ENCODE results near the gene UBE2E2. TPM values are rescaled to one million over a fixed set of nuclear protein-coding genes. Genes with fewer than 3 reads are reported as not detected.

The UBE2E2 gene
- total RNA-seq, 1 donor = 41.5 TPM

- DNase-seq (ENCODE audit: low read depth) = no peak
- TF ChIP-seq, protein P1, sequence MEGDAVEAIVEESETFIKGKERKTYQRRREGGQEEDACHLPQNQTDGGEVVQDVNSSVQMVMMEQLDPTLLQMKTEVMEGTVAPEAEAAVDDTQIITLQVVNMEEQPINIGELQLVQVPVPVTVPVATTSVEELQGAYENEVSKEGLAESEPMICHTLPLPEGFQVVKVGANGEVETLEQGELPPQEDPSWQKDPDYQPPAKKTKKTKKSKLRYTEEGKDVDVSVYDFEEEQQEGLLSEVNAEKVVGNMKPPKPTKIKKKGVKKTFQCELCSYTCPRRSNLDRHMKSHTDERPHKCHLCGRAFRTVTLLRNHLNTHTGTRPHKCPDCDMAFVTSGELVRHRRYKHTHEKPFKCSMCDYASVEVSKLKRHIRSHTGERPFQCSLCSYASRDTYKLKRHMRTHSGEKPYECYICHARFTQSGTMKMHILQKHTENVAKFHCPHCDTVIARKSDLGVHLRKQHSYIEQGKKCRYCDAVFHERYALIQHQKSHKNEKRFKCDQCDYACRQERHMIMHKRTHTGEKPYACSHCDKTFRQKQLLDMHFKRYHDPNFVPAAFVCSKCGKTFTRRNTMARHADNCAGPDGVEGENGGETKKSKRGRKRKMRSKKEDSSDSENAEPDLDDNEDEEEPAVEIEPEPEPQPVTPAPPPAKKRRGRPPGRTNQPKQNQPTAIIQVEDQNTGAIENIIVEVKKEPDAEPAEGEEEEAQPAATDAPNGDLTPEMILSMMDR (IDR thresholded peaks at IDR 0.05; ENCODE audit: insufficient read depth, low read depth, low read length) = no peak
- no peak overlapping the region for H3K4me3 ChIP-seq (ENCODE audit: low read depth, low read length)
These were observed 161.9 kb downstream of the UBE2E2 start for GRCh38 chr3:23365066-23365465.

- TF ChIP-seq, protein P1 (IDR thresholded peaks at IDR 0.05; ENCODE audit: insufficient read depth, low read depth, low read length) = no peak
- DNase-seq (ENCODE audit: low read depth) = no peak
- no peak overlapping the region for H3K4me3 ChIP-seq (ENCODE audit: low read depth, low read length)
These were observed 165.6 kb downstream of the UBE2E2 start for GRCh38 chr3:23368731-23369130.

DNA sequence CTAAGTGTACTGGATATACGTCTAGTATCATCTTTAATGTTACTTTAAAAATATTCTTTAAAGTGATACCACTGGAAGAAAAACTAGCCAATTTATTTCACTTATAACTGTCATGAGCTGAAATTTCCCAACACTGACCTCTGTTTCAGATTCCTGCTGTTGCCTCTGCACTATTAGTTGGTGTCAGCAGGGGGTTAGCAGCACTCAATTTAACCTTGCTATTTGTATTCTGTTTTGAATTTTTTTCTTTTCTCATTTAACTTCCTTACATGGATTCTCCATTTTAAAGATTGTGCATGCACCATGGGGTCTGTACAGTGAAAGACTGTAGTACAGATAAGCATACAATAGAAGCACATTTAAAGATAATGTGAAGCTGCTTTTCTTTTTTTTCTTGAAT is 169.2 kb downstream of the UBE2E2 start:
- TF ChIP-seq, protein P1 (IDR thresholded peaks at IDR 0.05; ENCODE audit: insufficient read depth, low read depth, low read length) = no peak
- H3K4me3 ChIP-seq (ENCODE audit: low read depth, low read length) = no peak overlapping the region
- no peak for DNase-seq (ENCODE audit: low read depth)

DNA sequence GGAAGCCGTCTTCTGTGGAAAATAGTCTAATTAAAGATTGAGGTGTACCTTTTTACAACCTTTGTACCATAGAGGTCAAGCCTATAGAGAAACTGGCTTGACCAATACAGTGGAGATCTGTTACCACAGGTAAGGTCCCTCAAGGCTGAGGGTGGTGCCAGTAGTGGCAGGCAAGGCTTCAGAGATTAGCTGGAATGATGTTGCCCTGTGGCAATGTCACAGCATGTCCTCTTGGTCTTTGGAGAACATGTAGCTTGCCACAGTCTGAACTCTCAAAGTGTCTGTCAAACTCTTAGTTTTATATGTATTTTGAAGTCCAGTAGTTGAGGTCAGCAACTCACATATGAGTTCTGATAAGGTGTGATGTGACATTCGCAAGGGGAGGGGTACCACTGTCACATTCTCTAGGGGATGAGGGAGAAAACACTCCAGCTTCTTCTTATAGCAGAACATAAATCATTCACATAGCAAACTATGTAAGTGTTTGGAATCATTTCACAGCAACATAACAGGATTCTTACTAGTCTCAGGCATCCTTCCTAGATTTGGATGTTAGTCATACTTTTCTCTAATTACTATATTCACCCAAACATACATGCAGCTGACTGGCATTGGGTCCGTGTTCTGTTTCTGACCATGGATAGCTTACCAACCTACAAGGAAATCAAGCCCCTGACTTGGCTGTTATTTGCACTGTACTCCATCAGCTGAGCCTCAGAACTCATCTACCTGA is 173.6 kb downstream of the UBE2E2 start:
- TF ChIP-seq, protein P1 (IDR thresholded peaks at IDR 0.05; ENCODE audit: insufficient read depth, low read depth, low read length) = no peak
- H3K4me3 ChIP-seq (ENCODE audit: low read depth, low read length) = no peak overlapping the region
- DNase-seq (ENCODE audit: low read depth) = no peak

DNA sequence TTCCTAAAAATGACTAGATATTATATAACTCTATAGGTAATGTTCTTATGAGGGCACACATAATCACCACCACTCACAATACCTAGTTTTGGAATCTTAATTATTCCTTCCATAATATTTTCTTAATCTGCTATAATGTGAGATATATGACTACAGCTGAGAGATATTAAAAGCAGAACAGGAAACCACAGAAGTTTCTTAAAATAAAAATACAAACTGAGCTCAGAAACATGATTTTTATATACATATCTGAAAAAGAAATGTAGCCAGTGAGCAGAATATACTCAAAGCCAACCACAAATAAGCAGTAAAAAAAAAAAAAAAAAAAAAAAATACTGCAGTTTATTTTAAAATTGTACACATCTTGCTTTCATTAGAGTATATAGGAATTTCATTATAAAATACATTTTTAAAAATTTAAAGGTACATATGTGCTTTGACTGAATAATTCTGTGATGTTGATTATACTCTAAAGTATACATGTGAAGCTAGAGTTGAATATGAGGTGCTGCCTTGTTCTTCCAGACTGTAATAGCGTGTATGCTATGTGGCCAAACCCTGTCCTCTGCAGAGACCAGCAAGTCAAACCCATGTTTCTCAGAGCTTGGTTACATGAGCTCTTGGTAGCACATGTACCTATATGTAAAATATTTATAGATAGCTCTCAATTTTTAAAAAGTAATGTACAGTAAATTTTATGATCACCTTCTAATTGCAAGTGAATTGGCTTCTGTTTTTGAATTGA is 175.0 kb downstream of the UBE2E2 start:
- TF ChIP-seq, protein P1 (IDR thresholded peaks at IDR 0.05; ENCODE audit: insufficient read depth, low read depth, low read length) = no peak
- DNase-seq (ENCODE audit: low read depth) = no peak
- no peak overlapping the region for H3K4me3 ChIP-seq (ENCODE audit: low read depth, low read length)

- DNase-seq (ENCODE audit: low read depth) = no peak
- TF ChIP-seq, protein P1 (IDR thresholded peaks at IDR 0.05; ENCODE audit: insufficient read depth, low read depth, low read length) = no peak
- H3K4me3 ChIP-seq (ENCODE audit: low read depth, low read length) = no peak overlapping the region
These were observed 180.7 kb downstream of the UBE2E2 start for GRCh38 chr3:23383875-23384274.

All from fibroblast of villous mesenchyme (primary cell).